Epithelial cell of alveolus of lung (primary cell): ENCODE data around the gene DBN1. TPM values are rescaled to one million over a fixed set of nuclear protein-coding genes. Genes with fewer than 3 reads are reported as not detected.

Source experiments
- total RNA-seq: library from RNA; depleted of rRNA; stranded (reverse); fragments of >200 nt; gene quantifications from 2 replicates; pipeline ENCODE4 v1.2.1, GENCODE V29; 2015

Gene DBN1
- 125 and 211 TPM in 2 replicates for total RNA-seq

DNA sequence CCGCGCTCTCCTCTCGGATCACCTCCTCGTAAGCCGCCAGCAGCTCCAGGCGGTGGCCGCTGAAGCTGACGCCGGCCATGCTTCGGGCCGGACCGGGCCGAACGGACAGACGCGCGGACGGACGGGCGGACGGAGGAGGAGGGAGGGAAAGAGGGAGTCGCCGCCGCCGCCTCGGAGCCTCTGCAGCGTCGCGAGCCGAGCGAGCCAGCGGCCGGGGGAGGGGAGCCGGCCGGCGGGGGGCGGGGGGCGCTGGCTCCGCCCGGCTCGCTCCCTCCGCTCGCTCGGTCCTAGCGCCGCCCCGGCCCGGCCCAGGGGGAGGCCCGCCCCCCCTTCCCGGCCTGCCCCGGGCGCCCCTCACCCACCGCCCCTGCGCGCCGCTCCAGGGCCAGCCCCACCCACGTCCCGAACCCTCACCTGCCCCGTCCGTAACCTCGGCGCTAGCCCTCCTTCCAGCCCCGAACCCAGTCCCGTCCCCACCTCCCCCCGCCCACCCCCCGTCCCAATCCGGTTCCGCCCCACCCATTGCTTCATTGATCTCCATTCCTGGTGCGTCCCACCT, at the start of gene DBN1:
DBN1 (minus strand) TSS at position 192 of the 559 bp plus-strand sequence; CDS start at position 79, 113 bp downstream.

GRCh38 chr5:177516601-177517568, 43.5 kb upstream of the DBN1 start, which contains the start of gene DDX41:
DDX41 (minus strand) TSS chr5:177516961; CDS start chr5:177516945, 16 bp downstream.

GRCh38 chr5:177509381-177509951, 36.0 kb upstream of the DBN1 start, which contains the start of gene DOK3:
DOK3 (minus strand) TSS chr5:177509826; CDS start chr5:177509540, 286 bp downstream.

DNA sequence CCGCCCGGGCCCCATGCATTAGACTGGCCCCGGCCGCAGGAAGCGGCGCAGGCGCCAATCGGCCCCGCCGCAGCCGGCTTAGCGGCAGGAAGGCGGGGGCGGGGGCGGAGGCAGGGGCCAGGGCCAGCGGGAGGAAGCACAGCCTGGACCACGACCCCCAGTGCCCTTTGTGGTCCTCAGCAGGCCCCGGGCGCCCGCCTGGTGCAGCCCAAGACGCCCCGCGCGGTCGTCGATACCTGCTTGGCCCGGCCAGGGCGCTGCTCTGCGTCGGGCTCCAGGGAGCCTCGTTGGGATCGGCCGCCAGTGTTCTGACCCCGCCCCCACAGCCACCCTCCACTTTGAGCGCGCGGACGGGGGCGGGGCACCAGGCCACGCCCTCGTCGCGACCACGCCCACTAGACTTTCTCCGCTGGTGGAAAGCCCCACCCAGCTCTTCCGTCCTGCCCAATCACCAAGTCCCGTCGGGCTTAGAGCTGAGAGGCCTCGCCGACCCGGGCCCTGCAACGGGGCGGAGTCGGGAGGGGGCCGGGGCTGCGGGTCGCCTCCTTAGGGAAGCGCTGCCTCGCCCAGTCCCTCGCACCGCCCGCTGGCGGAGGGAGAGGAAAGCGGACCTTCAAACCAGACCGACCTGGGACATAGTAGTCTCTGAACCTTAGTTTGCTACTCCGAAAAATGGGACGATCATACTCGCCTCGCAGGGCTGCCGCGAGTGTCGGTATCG, 24.0 kb upstream of the DBN1 start, which contains the start of gene PDLIM7:
PDLIM7 (minus strand) TSS at position 313 of the 721 bp plus-strand sequence. CDS start 1,092 bp downstream, outside the sequence.

GRCh38 chr5:177446200-177447065, 27.0 kb downstream of the DBN1 start, which contains the start of gene PRR7:
PRR7 (plus strand) TSS chr5:177446814; CDS start chr5:177455068, 8,254 bp downstream.

DNA sequence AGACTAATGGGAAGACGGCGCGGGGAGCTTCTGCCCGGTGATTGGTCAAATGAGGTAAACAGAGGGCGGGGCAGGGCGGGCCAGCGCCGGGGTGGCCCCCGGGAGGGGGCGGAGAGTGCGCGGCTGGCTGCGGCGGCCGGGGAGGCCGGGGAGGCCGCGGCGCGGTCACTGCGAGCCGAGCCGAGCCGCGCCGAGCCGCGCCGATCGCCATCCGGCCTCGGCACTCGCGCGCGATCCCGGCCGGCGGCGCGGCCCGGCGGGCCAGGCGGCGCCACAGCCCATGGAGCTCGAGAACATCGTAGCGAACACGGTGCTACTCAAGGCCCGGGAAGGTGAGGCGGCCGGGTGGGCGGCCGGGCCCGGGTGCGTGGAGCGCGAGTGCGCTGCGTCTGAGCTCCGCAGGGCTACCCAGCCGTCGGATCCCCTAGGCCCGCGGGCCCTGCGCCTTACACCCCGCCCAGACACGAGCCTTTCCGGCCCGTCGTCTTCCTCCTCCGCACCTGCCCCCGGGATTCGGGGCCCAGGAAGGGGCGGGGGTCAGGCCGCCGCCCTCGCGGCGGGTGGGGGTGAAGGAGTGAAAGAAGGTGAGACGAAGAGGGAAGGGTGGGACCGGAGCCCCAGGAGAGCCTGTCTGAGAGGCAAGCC, 46.7 kb downstream of the DBN1 start, which contains the start of gene GRK6:
GRK6 (plus strand) TSS at position 111 of the 645 bp plus-strand sequence; CDS start at position 281, 170 bp downstream.

GRCh38 chr5:177409043-177409801, 64.2 kb downstream of the DBN1 start, which contains the start of gene F12:
F12 (minus strand) TSS chr5:177409564; CDS start chr5:177409527, 37 bp downstream.

Other genes starting within 250 kb of the DBN1 start
- gene RAB24, start 169.9 kb downstream of the DBN1 start, total RNA-seq, result 20.2 and 45.6 TPM in 2 replicates
- 69.7 and 176 TPM in 2 replicates for gene PRELID1, start 169.8 kb downstream of the DBN1 start, total RNA-seq
- 21.7 and 30.7 TPM in 2 replicates for gene MXD3, start 161.7 kb downstream of the DBN1 start, total RNA-seq
- gene LMAN2, start 122.0 kb downstream of the DBN1 start, total RNA-seq, result 289 and 319 TPM in 2 replicates
- 3.9 and 10.3 TPM in 2 replicates for gene RGS14, start 115.7 kb downstream of the DBN1 start, total RNA-seq
- not detected in 2 replicates for gene SLC34A1, start 89.2 kb downstream of the DBN1 start, total RNA-seq
- not detected in 2 replicates for gene PFN3, start 73.0 kb downstream of the DBN1 start, total RNA-seq
- gene F12, start 64.1 kb downstream of the DBN1 start, total RNA-seq, result 0.40 and 1.0 TPM in 2 replicates
- gene GRK6, start 47.0 kb downstream of the DBN1 start, total RNA-seq, result 19.8 and 37.6 TPM in 2 replicates
- gene PRR7, start 26.8 kb downstream of the DBN1 start, total RNA-seq, result 9.3 and 10.0 TPM in 2 replicates
- 216 and 501 TPM in 2 replicates for gene PDLIM7, start 24.0 kb upstream of the DBN1 start, total RNA-seq
- 0.91 and 1.5 TPM in 2 replicates for gene DOK3, start 36.2 kb upstream of the DBN1 start, total RNA-seq
- gene DDX41, start 43.3 kb upstream of the DBN1 start, total RNA-seq, result 92.1 and 136 TPM in 2 replicates
- gene FAM193B, start 80.9 kb upstream of the DBN1 start, total RNA-seq, result 16.0 and 77.8 TPM in 2 replicates
- gene TMED9, start 118.6 kb upstream of the DBN1 start, total RNA-seq, result 172 and 235 TPM in 2 replicates
- 27.5 and 47.4 TPM in 2 replicates for gene B4GALT7, start 126.5 kb upstream of the DBN1 start, total RNA-seq